D341Med (cell line): ENCODE data around the gene TMSB15B.
"Not testable (repeated sequence)": the region's sequence is repeated elsewhere in the genome, so short reads cannot be mapped to it uniquely, and the experiment has no call there.

Source experiments
- DNase-seq: peaks from one replicate; pipeline ENCODE4 v3.0.0; 2012; ENCODE audit warnings: low spot score

TMSB15B gene

DNA sequence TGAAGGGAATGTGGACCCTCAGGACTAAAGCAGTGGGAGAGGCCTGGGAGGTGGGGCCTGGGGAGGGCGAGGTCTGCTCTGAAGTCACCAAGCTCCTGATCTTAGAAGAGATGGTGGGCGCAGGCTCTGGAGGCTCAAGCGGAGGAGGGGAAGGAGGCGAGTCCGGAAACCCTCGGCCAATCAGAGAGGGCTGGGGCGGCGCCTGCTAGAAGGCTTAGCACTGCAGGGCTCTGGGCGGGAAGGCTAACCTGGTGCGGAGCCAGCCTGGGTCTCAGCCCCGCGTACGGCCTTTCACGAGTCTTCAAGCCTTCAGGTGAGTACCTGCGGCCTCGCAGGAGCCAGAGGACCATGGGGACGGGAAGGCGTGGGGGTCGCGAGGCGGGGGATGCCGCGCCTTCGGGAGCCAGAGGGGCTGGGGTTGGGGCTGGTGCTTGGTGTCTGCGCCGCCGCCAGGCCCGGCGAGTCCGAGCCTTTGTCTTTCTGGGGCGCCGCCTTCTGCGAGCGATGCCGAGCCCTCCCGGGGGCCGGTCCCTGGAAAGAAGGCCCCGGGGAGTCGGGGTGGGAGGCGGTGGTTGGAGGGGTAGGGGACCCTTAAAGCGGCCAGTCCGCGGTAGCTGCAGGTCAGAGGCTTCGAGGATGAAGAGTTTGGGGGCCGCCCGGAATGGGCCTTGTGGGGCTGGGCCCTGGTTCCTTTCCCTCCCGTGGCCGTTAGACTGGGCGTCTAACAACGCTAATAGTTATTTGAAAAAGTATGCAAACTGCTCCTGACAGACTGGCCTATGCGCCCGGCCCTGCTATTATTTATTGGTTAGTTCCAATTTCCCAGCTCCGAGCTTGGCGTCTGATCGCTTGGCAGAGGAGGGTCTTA, at the start of gene TMSB15B:
Gene TMSB15B, plus strand, starts transcription at position 217 of the 868 bp plus-strand sequence.
- not testable (repeated sequence) for DNase-seq

DNA sequence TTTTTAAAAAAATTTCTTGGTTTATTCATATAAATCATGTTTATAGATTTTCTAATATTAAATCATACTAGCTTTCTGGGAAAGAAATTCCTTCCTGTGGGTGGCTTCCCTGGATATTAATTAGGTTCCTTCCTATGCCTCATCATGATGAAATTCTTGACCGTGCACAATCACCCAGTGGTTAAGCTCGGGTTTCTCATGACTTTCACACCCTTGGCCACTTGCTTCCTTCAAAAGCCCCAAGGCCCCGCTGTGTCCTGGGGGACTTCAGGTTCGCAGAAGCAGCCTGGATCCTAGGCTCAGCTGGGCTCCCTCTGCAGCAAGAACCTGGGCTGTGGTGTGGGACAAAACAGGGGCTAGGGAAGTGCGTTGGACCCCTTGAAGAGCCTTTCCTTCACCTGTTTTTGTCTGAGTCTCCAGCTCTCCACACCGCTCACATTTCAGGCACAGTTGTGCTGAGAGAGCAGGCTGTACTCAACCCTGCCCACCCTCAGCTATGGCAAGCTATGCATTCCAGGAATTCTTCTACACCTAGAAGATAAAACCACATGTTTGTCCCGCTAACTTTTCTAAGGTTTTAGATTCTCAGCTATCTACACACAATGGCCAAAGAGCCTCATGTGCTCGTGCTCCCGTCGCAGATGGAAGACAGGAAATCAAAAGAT, 48.9 kb upstream of the TMSB15B start:
- no peak for DNase-seq

DNA sequence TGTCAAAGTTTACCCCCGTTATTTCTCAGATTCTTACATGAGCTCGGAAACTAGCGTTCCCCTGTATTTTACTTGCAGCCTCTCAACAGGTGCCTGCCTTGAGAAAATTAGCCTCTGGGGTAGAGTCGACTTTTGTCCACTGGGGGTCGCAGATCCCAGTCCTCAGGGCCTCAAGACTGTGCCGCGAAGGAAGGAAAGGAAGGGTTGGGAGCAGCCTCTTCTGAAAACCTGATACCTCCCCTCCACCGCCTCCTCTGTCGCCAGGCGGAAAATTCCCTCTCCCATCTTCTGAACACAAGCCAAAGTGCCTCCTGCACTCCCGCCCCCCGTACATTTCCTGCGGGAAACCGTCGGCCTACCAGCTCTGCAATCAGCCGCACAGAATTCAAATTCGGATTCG, 44.4 kb upstream of the TMSB15B start:
- peak; percentile 58 for DNase-seq

DNA sequence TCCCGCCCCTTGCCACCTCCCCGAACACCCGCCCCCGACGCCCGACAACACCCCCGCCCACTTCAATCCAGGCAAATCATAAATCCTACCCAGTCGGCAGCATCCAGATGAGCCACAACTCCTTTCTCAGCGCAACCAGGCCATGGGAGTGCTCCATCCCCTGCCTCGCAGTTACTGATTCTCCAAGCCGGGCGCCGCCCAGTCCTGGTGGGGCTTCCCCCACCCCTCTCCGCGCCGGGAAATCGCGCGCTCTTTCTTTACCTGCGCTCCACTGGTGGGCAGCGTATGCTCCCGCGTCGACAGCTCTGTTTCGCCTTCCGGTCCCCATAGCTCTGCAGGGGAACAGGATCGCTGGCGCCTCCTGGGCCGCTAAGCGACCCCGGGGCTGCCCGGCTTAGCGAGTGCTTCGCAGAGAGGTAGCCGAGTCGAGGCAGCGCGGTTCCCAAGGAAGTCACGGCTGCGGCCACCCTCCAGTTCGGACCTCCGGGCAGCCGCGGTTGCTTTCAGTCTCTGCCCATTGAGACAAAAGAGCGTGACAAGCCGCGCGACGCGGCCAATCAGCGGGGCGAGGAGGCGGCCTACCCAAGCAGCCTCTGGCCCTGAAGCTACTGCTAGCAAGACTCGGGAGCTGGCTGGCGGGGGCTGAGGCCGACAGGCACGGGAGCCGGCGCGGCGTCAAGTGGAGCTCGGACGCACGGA, 43.7 kb upstream of the TMSB15B start:
- peak; percentile 50 for DNase-seq

DNA sequence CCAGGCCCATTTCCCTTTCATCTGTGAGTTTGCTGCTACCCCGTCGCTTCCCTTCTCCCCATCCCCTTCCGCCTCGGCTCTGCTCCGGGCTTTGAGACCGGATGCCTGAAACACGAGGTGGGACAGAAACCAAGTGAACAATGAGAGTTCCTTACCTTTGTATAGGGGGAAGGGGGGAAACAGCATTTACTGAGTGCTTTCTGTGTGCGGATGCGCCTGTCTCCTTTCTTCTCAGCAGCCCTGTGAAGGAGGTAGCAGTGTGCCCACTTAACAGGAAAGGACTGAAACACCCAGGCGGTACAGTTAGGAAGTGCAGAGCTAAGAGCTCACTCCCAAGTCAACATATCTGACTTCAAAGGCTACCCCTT, 43.2 kb upstream of the TMSB15B start:
- no peak for DNase-seq

DNA sequence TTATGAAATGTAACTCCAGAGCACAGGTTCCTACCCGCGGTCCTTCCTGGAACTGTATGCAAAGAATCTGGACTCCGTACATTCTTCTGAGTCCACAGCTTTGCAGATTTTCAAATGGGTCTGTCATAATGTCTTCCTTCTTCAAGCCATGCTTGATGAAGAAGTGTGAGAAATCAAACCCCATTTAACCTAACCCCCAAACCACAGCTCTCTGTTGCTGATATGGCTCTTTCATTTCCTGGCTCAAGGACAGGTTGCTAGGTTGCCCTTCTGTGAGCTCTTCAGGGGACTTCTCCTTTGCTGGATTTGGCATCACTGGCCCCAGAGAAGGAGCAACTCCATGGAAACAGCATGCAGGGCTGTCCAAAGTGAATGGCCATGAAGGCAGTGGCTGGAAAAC, 41.9 kb upstream of the TMSB15B start:
- not testable (repeated sequence) for DNase-seq

DNA sequence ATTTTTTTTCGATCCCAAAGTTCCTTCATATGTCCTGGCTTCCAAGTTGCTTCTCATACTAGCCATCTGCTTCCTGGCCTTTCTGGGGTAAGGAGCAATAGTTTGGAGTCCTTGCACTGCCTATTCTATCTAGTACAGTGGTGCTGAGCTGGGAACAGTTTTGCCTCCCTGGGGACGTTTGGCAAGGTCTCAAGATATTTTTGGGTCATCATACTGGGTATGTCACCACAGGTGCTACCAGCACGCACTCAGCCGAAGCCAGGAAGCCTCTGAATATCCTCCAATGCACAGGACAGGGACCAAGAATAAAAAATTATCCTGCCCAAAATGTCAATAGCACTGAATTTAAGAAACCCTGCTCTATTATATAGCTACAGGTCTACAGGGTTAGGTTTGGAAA, 35.4 kb upstream of the TMSB15B start:
- no peak for DNase-seq

DNA sequence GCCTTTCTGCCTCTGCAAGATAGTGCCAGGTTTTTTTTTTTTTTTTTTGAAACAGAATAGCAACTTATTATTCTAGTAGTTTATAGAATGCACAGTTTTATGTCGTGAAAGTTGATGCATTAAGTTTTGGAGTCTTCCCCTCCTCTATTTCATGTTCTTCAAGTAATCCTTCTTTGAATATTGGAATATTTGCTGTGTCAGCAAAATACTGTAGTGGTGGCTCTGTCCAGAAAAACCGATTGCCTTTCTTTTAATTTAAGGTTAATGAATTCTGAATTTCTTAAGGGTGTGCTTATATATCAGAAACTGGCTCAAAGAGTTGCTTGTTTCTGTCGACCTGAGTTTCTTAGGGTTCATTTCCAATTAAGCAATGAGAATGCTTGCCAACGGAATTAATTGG, 34.8 kb upstream of the TMSB15B start:
- DNase-seq, result no peak

DNA sequence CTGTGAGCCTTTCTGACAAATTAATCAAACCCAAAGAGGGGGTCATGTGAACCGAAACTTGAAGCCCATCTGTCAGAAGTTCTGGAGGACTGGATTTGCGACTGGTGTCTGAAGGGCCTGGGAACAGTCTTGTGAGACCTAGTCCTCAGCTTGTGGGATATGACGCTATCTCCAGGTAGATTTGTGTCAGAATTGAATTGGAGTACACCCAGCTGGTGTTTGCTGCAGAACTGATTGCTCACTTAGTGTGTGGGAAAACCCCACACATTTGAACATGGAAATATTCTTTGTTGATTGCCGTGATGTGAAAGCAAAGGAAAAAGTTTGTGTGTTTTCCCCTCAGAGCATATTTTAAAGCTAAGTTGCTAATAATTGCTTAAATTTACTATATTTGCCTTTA, 30.3 kb upstream of the TMSB15B start:
- no peak for DNase-seq

DNA sequence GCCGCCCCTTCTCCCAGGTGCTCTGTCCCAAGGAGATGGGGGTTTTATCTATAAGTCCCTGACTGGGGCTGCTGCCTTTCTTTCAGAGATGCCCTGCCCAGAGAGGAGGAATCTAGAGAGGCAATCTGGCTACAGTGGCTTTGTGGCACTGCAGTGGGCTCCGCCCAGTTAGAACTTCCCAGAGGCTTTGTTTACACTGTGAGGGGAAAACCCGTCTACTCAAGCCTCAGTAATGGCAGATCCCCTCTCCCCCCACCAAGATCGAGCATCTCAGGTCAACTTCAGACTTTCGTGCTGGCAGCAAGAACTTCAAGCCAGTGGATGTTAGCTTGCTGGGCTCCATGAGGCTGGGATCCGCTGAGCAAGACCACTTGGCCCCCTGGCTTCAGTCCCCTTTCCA, 22.2 kb upstream of the TMSB15B start:
- not testable (repeated sequence) for DNase-seq

DNA sequence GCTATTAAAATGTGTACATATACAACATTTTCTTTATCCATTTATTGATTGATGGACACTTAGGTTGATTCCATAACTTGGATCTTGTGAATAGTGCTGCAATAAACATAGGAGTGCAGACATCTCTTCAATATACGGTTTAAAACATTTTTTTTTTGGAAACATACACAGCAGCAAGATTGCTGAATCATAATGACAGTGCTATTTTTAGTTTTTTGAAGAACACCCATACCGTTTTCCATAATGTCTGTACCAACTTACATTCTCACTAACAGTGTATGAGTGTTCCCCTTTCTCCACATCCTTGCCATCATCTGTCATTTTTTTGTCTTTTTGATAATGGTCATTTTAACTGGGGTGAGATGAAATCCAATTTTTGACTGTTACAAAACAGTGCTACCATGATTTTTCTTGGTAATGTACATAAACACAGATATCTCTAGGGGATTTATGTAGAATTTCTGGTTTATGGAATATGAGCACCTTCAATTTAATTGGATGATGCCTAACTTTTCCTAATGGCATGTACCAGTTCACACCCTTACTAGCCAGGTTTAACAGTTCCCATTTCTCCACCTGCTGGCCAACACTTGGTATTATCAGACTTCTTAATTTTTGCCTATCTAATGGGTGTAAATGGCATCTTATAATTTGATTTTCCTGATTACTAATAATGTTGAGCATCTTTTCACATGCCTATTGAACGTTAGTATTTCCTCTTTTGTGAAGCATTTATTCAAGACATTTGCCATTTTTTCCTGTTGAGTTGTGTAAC, 21.0 kb upstream of the TMSB15B start:
- no peak for DNase-seq

DNA sequence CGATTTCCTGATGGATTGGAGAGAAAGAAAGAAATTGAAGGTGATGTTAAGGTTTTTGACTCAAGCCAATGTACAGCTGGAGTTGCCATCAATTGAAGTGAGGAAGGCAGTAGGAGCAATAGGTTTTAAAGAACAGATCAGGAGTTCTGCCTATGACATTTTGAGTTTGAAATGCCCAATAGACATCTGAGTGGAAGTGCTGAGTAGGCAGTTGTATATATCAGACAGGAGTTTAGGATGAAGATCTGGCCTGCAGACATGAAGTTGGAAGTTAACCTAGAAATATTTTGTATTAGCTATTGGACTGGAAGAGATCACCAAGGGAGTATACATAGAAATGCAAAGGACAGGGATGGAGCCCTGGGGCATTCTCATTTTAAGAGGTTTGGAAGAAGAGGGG, 12.9 kb upstream of the TMSB15B start:
- DNase-seq, result no peak

DNA sequence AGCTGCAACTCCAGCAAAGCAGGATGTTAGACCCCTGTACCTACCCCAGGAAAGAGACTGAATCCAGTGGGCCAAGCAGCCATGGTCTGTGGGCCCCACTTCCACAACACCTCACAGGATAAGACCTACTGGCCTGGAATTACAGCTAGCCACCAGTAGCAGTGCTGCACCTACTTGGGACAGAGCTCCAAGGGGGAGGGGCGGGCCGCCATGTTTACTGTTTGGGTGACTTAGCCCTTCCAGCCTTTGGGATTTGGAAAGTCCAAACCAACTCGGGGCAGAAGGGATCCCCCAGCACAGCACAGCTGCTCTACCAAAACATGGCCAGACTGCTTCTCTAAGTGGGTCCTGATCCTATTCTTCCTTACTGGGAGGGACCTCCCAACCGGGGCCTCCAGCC, 9.1 kb upstream of the TMSB15B start:
- no peak for DNase-seq

DNA sequence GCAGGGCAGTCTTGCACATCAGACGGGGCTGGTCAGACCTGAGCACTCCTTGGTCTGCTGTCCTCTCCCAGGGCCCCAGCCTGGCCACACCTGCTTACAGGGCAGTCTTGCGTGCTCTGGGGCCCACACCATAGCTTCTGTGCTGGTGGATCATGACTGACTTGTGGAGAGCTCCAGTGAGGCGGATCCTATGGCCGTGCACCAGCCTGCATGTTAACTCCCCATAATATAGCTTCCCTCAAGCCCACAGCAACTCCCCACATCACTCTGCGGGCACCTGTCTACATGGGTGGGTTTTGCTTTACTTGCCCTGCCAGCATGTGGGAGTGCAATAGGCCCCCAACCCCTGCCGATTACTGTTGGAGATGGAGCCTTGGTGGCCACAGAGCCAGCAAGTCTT, 8.2 kb upstream of the TMSB15B start:
- no peak for DNase-seq

DNA sequence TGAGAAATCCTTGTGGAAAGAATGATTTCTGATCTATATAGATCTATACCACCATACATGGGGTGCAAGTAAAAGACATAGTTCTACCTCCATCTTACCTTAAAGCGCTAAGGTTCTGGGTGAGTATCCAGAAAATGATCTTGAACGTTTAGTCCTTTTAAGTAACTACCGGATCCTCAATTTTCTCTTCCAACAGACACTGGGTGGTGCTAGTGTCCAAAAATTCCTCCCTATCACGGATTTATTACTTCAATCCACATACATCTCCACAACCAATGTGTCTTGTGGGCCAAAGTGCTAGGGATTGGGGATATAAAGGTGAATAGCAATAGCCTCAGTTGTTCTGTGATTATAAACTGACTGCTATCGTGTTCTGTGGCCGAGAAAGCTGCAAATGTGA, 1.8 kb upstream of the TMSB15B start:
- not testable (repeated sequence) for DNase-seq

DNA sequence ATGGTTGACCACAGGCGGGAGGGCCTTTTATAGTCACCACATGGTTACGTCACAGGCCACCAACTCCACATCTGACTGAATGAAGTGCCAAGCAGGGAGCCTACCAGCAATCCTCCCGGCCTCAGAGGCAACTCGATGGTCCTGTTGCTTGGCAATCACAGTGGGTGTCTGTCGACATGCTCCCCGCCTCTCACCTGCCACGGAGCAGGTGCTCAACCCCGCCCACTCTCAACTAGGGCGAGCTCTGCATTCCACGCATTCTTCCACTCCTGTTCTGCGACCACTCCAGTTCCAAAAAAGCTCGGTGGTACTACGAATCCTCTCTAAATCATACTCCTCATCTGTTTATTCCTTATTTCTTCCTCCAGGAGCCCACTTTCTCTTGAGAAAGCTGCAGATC, 21.1 kb downstream of the TMSB15B start:
- not testable (repeated sequence) for DNase-seq

DNA sequence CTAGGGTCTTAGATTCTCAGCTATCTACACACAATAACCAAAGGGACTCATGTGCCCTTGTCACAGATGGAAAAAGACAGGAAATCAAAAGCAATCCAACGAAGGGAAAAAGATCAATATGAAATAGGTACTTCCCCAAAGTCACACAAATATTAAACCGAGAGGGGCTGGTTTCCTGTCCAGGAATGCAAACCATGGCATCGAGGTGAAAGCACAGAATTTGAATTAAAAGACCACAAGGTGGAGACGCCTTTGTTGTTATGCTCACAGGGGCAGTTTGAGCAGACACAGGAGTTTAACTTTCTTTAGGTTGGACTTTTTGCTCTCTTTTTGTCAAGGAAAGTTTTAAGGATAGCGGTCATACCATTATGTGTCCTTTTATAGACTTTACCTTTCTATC, 36.8 kb downstream of the TMSB15B start:
- no peak for DNase-seq

DNA sequence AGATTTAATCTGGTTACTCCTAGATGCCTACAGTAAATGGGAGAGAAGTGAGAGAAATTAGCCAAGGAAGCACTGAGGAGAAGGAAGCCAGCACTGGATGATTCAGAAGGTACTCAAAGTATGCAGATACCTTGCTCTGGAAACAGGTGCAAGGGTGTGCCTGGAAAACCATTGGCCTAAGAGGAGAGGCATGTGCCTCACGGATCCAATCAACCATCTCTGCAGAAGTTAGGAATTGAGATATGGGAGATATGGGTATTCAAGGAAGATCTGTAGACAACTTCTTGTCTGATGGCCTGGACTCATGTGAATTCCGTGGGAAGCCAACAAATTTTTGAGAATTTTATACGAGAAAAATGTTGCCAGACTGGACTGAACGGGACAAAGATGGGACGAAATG, 46.4 kb downstream of the TMSB15B start:
- DNase-seq, result no peak

DNA sequence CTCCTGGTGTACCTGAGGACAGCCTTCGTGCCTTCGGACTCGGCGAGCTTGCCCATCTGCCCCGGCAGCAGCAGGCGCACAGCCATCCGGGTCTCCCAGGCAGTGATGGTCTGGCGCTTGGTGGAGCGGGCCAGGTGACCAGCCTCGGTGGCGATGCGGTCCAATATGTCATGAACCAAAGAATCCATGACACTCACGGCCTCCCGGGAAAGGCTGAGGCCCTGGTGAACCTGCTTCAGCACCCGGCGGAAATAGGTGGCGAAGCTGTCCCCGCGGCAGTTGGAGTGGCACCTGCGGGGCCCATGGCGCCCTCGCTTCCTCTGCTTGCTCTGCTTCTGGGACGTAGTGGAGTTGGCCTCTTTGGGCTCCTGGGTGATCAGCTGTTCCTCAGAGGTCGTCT, 50.7 kb downstream of the TMSB15B start:
- no peak for DNase-seq

DNA sequence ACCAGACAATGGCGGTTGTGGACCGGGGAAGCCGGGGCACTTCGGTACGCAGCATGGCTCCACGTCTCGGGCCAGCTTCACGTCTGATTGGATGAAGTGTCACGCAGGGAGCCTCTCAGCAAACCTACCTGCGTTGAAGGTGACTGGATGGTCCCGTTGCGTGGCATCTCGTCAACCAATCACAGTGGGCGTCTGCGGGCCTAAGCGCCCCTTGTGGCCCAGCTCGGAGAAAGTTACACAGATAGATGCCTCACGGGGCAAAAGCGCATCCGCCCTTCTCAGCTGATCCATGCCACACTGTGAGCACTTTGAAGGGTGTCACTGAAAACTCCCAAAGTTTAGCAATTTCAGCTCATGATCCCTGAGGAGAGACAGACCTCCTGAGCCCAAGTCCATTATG, 51.2 kb downstream of the TMSB15B start, which contains the start of gene H2BW1:
Gene H2BW1, minus strand, starts transcription at position 103 of the 400 bp plus-strand sequence. CDS start 132 bp downstream, outside the sequence.
- DNase-seq, result no peak

DNA sequence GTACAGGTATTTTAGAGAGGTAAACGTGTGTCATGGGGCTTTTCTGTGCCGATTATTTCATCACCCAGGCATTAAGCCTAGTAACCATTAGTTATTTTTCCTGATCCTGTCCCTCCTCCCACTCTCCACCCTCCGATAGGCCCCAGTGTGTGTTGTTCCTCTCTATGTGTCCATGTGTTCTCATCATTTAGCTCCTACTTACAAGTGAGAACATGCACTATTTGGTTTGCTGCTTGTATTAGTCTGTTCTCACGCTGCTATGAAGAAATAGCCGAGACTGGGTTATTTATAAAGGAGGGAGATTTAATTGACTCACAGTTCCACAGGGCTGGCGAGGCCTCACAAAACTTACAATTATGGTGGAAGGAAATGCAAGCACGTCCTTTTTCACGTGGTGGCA, 53.1 kb downstream of the TMSB15B start:
- not testable (repeated sequence) for DNase-seq
